A549 treated with DMSO at 1 μM for 4 hours (cell line): ENCODE measurements around the gene TOMM70. TPM values are rescaled to one million over a fixed set of nuclear protein-coding genes. Genes with fewer than 3 reads are reported as not detected.

Source experiments
- total RNA-seq: library from RNA; stranded (reverse); fragments of 200-300 nt; extraction: Qiagen RNA extraction; gene quantifications from 5 replicates; pipeline ENCODE4 v1.2.3, GENCODE V29; 2022; ENCODE audit warnings: low read depth

Gene TOMM70
- total RNA-seq = 51.0 to 60.1 TPM (median 55.2 TPM) in 5 replicates

GRCh38 chr3:100400780-100401673 is at the start of gene TOMM70, which contains the start of gene LNP1:
TOMM70 (minus strand) TSS chr3:100401089; CDS start chr3:100400949, 140 bp downstream.
LNP1 (plus strand) TSS chr3:100401539; CDS start chr3:100429730, 28,191 bp downstream.

DNA sequence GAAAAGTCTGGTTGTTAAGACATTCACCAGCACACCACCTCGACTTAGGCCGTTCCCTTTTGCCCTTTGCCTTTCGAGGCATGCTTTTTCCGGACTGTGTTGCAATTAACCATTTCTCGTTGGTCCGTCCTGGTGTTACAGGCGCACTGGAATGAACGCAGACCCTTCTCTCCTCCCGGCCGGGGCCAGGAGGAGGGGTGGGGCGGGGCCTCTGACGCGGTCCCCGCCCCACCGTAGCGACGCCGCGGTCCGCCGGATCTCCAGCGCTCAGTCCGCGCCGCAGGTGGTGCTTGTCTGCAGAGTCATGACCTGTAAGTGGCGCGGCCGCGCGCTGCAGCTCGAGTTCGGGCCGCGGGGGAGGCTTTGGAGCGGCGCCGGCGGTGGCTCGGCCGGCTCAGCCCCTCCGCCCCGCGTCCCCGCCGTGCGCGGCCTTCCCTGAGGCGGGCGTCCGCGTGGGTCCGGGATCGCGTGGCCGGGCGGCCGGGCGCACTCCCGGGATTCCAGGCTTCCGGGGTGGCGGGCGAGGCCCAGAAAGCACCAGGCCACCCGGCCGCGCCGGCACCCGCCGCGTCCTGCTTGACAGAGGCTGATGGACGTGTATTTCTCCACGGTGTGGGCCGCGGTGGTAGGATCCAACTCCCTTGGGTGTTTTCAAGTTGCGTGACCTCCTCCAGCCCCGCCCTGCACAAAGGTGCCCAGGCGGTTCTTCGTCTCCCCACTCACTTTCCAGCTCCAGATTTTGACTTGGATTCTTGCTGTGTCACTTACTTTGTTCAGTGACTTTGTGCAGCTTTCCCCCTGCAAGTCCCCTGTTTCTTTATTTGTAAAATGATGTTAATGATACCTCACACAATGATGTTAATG is 66.2 kb downstream of the TOMM70 start, which contains the start of gene NIT2:
Gene NIT2, plus strand, starts transcription at position 270 of the 864 bp plus-strand sequence. Its CDS starts 35 bp downstream, at position 305.

Other genes with a start within 250 kb of the TOMM70 start
- gene TBC1D23, start 140.1 kb downstream of the TOMM70 start, total RNA-seq = 12.0 to 17.4 TPM (median 14.0 TPM) in 5 replicates
- 75.0 to 96.6 TPM (median 87.2 TPM) in 5 replicates for gene NIT2, start 66.3 kb downstream of the TOMM70 start, total RNA-seq
- 0.78 to 1.1 TPM (median 0.82 TPM) in 5 replicates for gene LNP1, start 450 bp upstream of the TOMM70 start, total RNA-seq
- 2.4 to 3.0 TPM (median 2.7 TPM) in 5 replicates for gene TMEM45A, start 91.5 kb upstream of the TOMM70 start, total RNA-seq
- gene ADGRG7, start 208.5 kb upstream of the TOMM70 start, total RNA-seq = not detected in 5 replicates